GM23338 (cell line): ENCODE results near the gene PEX16. TPM values are rescaled to one million over a fixed set of nuclear protein-coding genes. Genes with fewer than 3 reads are reported as not detected.

Source experiments
- ATAC-seq: fragments of 200-7000 bp; cut with Tn5 transposase; 3 replicates; pipeline ENCODE4 v1.9.1; 2020
- DNase-seq: peaks from one replicate; pipeline ENCODE4 v3.0.0-alpha.2; 2015; ENCODE audit warnings: low spot score
- H2AFZ ChIP-seq: fragments of 200-600 bp; sonication (generic); 2 replicates; pipeline ENCODE4 v1.8.0; 2016; ENCODE audit warnings: antibody characterized with exemption, mild to moderate bottlenecking, moderate library complexity
- H3F3A ChIP-seq: fragments of 200-600 bp; sonication (generic); replicated peaks from 2 replicates; pipeline ENCODE4 v1.8.0; 2017; ENCODE audit warnings: antibody characterized with exemption, mixed run types, low read depth
- H3K27ac ChIP-seq: fragments of 200-600 bp; sonication (generic); 2 replicates; pipeline ENCODE4 v1.6.1; 2016; ENCODE audit warnings: low read depth
- H3K27me3 ChIP-seq: fragments of 200-600 bp; sonication (generic); 2 replicates; pipeline ENCODE4 v1.8.0; 2016; ENCODE audit warnings: mild to moderate bottlenecking, mixed run types, moderate library complexity; ENCODE audit not compliant: insufficient read depth
- H3K36me3 ChIP-seq: fragments of 200-600 bp; sonication (generic); 2 replicates; pipeline ENCODE4 v1.8.0; 2016; ENCODE audit warnings: mild to moderate bottlenecking; ENCODE audit not compliant: insufficient read depth
- H3K4me1 ChIP-seq: fragments of 200-600 bp; sonication (generic); 2 replicates; pipeline ENCODE4 v1.8.0; 2016; ENCODE audit warnings: mild to moderate bottlenecking, moderate library complexity; ENCODE audit not compliant: insufficient read depth
- H3K4me2 ChIP-seq: fragments of 200-600 bp; sonication (generic); 2 replicates; pipeline ENCODE4 v1.7.1; 2017; ENCODE audit warnings: mixed run types
- H3K4me3 ChIP-seq: fragments of 200-600 bp; sonication (generic); 2 replicates; pipeline ENCODE4 v1.6.1; 2016; ENCODE audit warnings: mixed run types
- H3K79me2 ChIP-seq: fragments of 200-600 bp; sonication (generic); replicated peaks from 2 replicates; pipeline ENCODE4 v1.8.0; 2017; ENCODE audit warnings: mild to moderate bottlenecking; ENCODE audit not compliant: insufficient read depth
- H3K9me2 ChIP-seq: fragments of 200-600 bp; sonication (generic); 2 replicates; pipeline ENCODE4 v1.8.0; 2017; ENCODE audit not compliant: insufficient read depth
- H4K20me1 ChIP-seq: fragments of 200-600 bp; sonication (generic); replicated peaks from 2 replicates; pipeline ENCODE4 v1.8.0; 2017; ENCODE audit warnings: mild to moderate bottlenecking; ENCODE audit not compliant: insufficient read depth
- H3K27ac Mint-ChIP-seq: 2 replicates; pipeline ENCODE4 v1.8.0; 2020; ENCODE audit warnings: inconsistent platforms, mild to moderate bottlenecking, moderate library complexity, mixed read lengths
- H3K27me3 Mint-ChIP-seq: 3 replicates; pipeline ENCODE4 v1.8.0; 2022; ENCODE audit warnings: low read depth, mild to moderate bottlenecking, moderate library complexity, mixed read lengths, inconsistent platforms; ENCODE audit not compliant: insufficient read depth, poor library complexity
- H3K36me3 Mint-ChIP-seq: 3 replicates; pipeline ENCODE4 v1.8.0; 2021; ENCODE audit warnings: low read depth, mild to moderate bottlenecking, inconsistent platforms, moderate library complexity, mixed read lengths
- H3K4me1 Mint-ChIP-seq: 3 replicates; pipeline ENCODE4 v1.8.0; 2020; ENCODE audit warnings: mild to moderate bottlenecking, inconsistent platforms, mixed read lengths
- H3K4me3 Mint-ChIP-seq: 3 replicates; pipeline ENCODE4 v1.8.0; 2021; ENCODE audit warnings: moderate library complexity, mild to moderate bottlenecking, inconsistent platforms, mixed read lengths
- H3K9me3 Mint-ChIP-seq: 3 replicates; pipeline ENCODE4 v1.8.0; 2020; ENCODE audit warnings: moderate library complexity, mild to moderate bottlenecking, inconsistent platforms, mixed read lengths
- CREB1 ChIP-seq: fragments of 250-450 bp; sonication (Bioruptor Pico); IDR thresholded peaks from 2 replicates; pipeline ENCODE4 v1.5.0; 2020; ENCODE audit warnings: low read depth, mild to moderate bottlenecking, moderate library complexity
- CTCF ChIP-seq, 2 experiments: fragments of 200-600 bp in 1 of 2; sonication (generic) in 1 of 2; conservative IDR thresholded peaks; 2 replicates each; pipeline versions ENCODE4 v1.5.1 to v1.6.1; 2016 to 2017; ENCODE audit warnings: antibody characterized with exemption in 2 of 2, low read depth in 2 of 2, mild to moderate bottlenecking in 2 of 2, moderate library complexity in 1 of 2
- ETS1 ChIP-seq: IDR thresholded peaks from 2 replicates; pipeline ENCODE4 v1.6.1; 2016; ENCODE audit warnings: antibody characterized with exemption
- EZH2 ChIP-seq: fragments of 200-600 bp; sonication (generic); IDR thresholded peaks from one replicate; pipeline ENCODE4 v1.8.0; 2017; ENCODE audit warnings: antibody characterized with exemption, mild to moderate bottlenecking, low read depth; ENCODE audit not compliant: unreplicated experiment
- EZH2phosphoT487 ChIP-seq: fragments of 200-600 bp; sonication (generic); IDR thresholded peaks from one replicate; pipeline ENCODE4 v1.8.1; 2018; ENCODE audit warnings: antibody characterized with exemption; ENCODE audit not compliant: unreplicated experiment
- JUNB ChIP-seq: IDR thresholded peaks from one replicate; pipeline ENCODE4 v1.6.1; 2016; ENCODE audit warnings: antibody characterized with exemption; ENCODE audit not compliant: unreplicated experiment
- NANOG ChIP-seq: IDR thresholded peaks from 2 replicates; pipeline ENCODE4 v1.6.1; 2016; ENCODE audit warnings: antibody characterized with exemption, borderline replicate concordance
- POLR2AphosphoS5 ChIP-seq: IDR thresholded peaks from 2 replicates; pipeline ENCODE4 v1.6.1; 2016; ENCODE audit warnings: antibody characterized with exemption, low read depth
- REST ChIP-seq: IDR thresholded peaks from one replicate; pipeline ENCODE4 v1.6.1; 2018; ENCODE audit warnings: antibody characterized with exemption; ENCODE audit not compliant: unreplicated experiment
- STAT1 ChIP-seq: IDR thresholded peaks from one replicate; pipeline ENCODE4 v1.6.1; 2016; ENCODE audit warnings: antibody characterized with exemption; ENCODE audit not compliant: unreplicated experiment
- ZNF114 ChIP-seq: fragments of 250-450 bp; sonication (Bioruptor Pico); IDR thresholded peaks from 2 replicates; pipeline ENCODE4 v1.5.0; 2020; ENCODE audit warnings: mild to moderate bottlenecking, moderate library complexity
- ZNF331 ChIP-seq: fragments of 250-450 bp; sonication (Bioruptor Pico); IDR thresholded peaks from 2 replicates; pipeline ENCODE4 v1.5.0; 2020; ENCODE audit warnings: low read depth, mild to moderate bottlenecking, moderate library complexity
- polyA plus RNA-seq: library from polyadenylated mRNA; unstranded; fragments of >200 nt; fragmentation: Nextera tagmentation; extraction: Ambion mirVana; gene quantifications from 2 replicates; pipeline ENCODE4 v1.2.1, GENCODE V29; 2016
- total RNA-seq: library from RNA; depleted of rRNA; stranded (reverse); fragments of >200 nt; shearing (Covaris generic); gene quantifications from 2 replicates; pipeline ENCODE4 v1.2.3, GENCODE V29; 2014

Gene PEX16
- total and polyA plus RNA-seq, 2 experiments from 2014 or later = 23.3 to 34.1 TPM

- TF ChIP-seq ETS1 (no peak), EZH2phosphoT487 (no peak), ZNF114 (CRISPR knock-in tag) (no peak), JUNB (no peak)
Measured at GRCh38 chr11:45927684-45928413, 10.2 kb upstream of the PEX16 start (continued).

GRCh38 chr11:45927332-45927683 lies 9.6 kb upstream of the PEX16 start:
- Histone ChIP-seq H3K4me1 (peaks cover 7% of the 10 kb centered on the region), H2AFZ (no peak overlapping the region), H3K4me2 (no peak overlapping the region), H3F3A (peaks cover 4% of the 10 kb centered on the region; the same call in 1 of the 2 replicates), H3K9me2 (no peaks in the 10 kb centered on the region), H4K20me1 (peaks cover 9% of the 10 kb centered on the region; the same call in 1 of the 2 replicates), H3K36me3 (no peaks in the 10 kb centered on the region), H3K4me3 (no peak overlapping the region), H3K27me3 (no peaks in the 10 kb centered on the region), H3K79me2 (peaks cover 19% of the 10 kb centered on the region), H3K27ac (no peak overlapping the region)
- H3K4me3 Mint-ChIP-seq = no peak overlapping the region
- H3K27me3 Mint-ChIP-seq = peaks cover 18% of the 10 kb centered on the region
- peaks cover 49% of the 10 kb centered on the region for H3K36me3 Mint-ChIP-seq
- no peak for DNase-seq
- no peak overlapping the region for H3K27ac Mint-ChIP-seq
- no peaks in the 10 kb centered on the region; the same call in 2 of the 3 replicates for H3K9me3 Mint-ChIP-seq
- ATAC-seq = no peak
- H3K4me1 Mint-ChIP-seq = peaks cover 17% of the 10 kb centered on the region
- no peak for TF ChIP-seq POLR2AphosphoS5
- TF ChIP-seq ZNF114 (CRISPR knock-in tag) = no peak
- TF ChIP-seq EZH2phosphoT487 = no peak
- TF ChIP-seq ZNF331 (CRISPR knock-in tag) = no peak
- no peak for TF ChIP-seq JUNB
- no peak for TF ChIP-seq NANOG
- no peak for TF ChIP-seq REST
- TF ChIP-seq STAT1 = no peak
- TF ChIP-seq EZH2 = no peak
- TF ChIP-seq ETS1 = no peak
- no peak for TF ChIP-seq CREB1
- TF ChIP-seq CTCF (conservative IDR thresholded peaks at IDR 0.05; ENCODE audit: low read depth in 2 of 2) = no peak
